Neural progenitor cell (in vitro differentiated cells): ENCODE data around the gene OPHN1. TPM values are rescaled to one million over a fixed set of nuclear protein-coding genes. Genes with fewer than 3 reads are reported as not detected.

Experiments used
- DNase-seq: peaks from one replicate; pipeline ENCODE4 v3.0.0-alpha.2; 2016; ENCODE audit warnings: low spot score
- H2AFZ ChIP-seq: fragments of 200-600 bp; sonication (generic); replicated peaks from 2 replicates; pipeline ENCODE4 v1.6.1; 2016; ENCODE audit warnings: antibody characterized with exemption
- H3F3A ChIP-seq: fragments of 200-600 bp; sonication (generic); 2 replicates; pipeline ENCODE4 v1.6.1; 2016; ENCODE audit warnings: antibody characterized with exemption, low read depth
- H3K27ac ChIP-seq: fragments of 200-600 bp; sonication (generic); 2 replicates; pipeline ENCODE4 v1.5.1; 2016; ENCODE audit warnings: mild to moderate bottlenecking
- H3K27me3 ChIP-seq: fragments of 200-600 bp; sonication (generic); 2 replicates; pipeline ENCODE4 v1.6.1; 2016; ENCODE audit warnings: mild to moderate bottlenecking, moderate library complexity
- H3K36me3 ChIP-seq: fragments of 200-600 bp; sonication (generic); 2 replicates; pipeline ENCODE4 v1.5.1; 2016
- H3K4me1 ChIP-seq: fragments of 200-600 bp; sonication (generic); 2 replicates; pipeline ENCODE4 v1.6.1; 2016; ENCODE audit warnings: mixed run types
- H3K4me2 ChIP-seq: fragments of 200-600 bp; sonication (generic); 2 replicates; pipeline ENCODE4 v1.6.1; 2016
- H3K4me3 ChIP-seq: fragments of 200-600 bp; sonication (generic); 2 replicates; pipeline ENCODE4 v1.5.1; 2016
- H3K79me2 ChIP-seq: fragments of 200-600 bp; sonication (generic); 2 replicates; pipeline ENCODE4 v1.6.1; 2016; ENCODE audit warnings: low read depth
- H3K9ac ChIP-seq: fragments of 200-600 bp; sonication (generic); 2 replicates; pipeline ENCODE4 v1.6.1; 2016
- H3K9me3 ChIP-seq: fragments of 200-600 bp; sonication (generic); 2 replicates; pipeline ENCODE4 v1.5.1; 2016; ENCODE audit warnings: low read depth
- H4K20me1 ChIP-seq: fragments of 200-600 bp; sonication (generic); 2 replicates; pipeline ENCODE4 v1.6.1; 2016; ENCODE audit warnings: low read depth
- H3K27ac Mint-ChIP-seq: 3 replicates; pipeline ENCODE4 v1.8.0; 2021; ENCODE audit warnings: mixed read lengths
- H3K27me3 Mint-ChIP-seq: 2 replicates; pipeline ENCODE4 v1.8.0; 2022; ENCODE audit warnings: low read depth, mild to moderate bottlenecking, inconsistent platforms, moderate library complexity, mixed read lengths; ENCODE audit not compliant: insufficient read depth
- H3K36me3 Mint-ChIP-seq: 3 replicates; pipeline ENCODE4 v1.8.0; 2021; ENCODE audit warnings: mixed read lengths
- H3K4me1 Mint-ChIP-seq: 3 replicates; pipeline ENCODE4 v1.8.0; 2021; ENCODE audit warnings: mixed read lengths
- H3K4me3 Mint-ChIP-seq: 3 replicates; pipeline ENCODE4 v1.8.0; 2021; ENCODE audit warnings: mild to moderate bottlenecking, moderate library complexity, mixed read lengths
- H3K9me3 Mint-ChIP-seq: 3 replicates; pipeline ENCODE4 v1.8.0; 2020; ENCODE audit warnings: mixed read lengths
- CTCF ChIP-seq: fragments of 200-600 bp; sonication (generic); IDR thresholded peaks from 2 replicates; pipeline ENCODE4 v1.5.1; 2017; ENCODE audit warnings: antibody characterized with exemption, mild to moderate bottlenecking
- EZH2 ChIP-seq: fragments of 200-600 bp; sonication (generic); IDR thresholded peaks from 2 replicates; pipeline ENCODE4 v1.6.1; 2017; ENCODE audit warnings: antibody characterized with exemption, mild to moderate bottlenecking, moderate library complexity
- EZH2phosphoT487 ChIP-seq: fragments of 200-600 bp; sonication (generic); IDR thresholded peaks from 2 replicates; pipeline ENCODE4 v1.6.1; 2017; ENCODE audit warnings: antibody characterized with exemption
- total RNA-seq: library from RNA; depleted of rRNA; stranded (reverse); fragments of >200 nt; gene quantifications from 2 replicates; pipeline ENCODE4 v1.2.3, GENCODE V29; 2015; ENCODE audit warnings: low replicate concordance

OPHN1 gene
- total RNA-seq, 1 donor from 2014 or later, result 4.5 TPM

GRCh38 chrX:68461093-68461492 lies 27.8 kb upstream of the OPHN1 start:
- Histone ChIP-seq H3F3A (no peaks in the 10 kb centered on the region), H3K27me3 (no peaks in the 10 kb centered on the region), H3K79me2 (no peaks in the 10 kb centered on the region), H3K4me1 (no peaks in the 10 kb centered on the region), H3K9me3 (no peaks in the 10 kb centered on the region), H3K27ac (no peak overlapping the region), H3K36me3 (no peaks in the 10 kb centered on the region), H4K20me1 (no peaks in the 10 kb centered on the region), H3K4me3 (no peak overlapping the region), H2AFZ (no peak overlapping the region), H3K9ac (no peak overlapping the region), H3K4me2 (no peak overlapping the region)
- Mint-ChIP-seq H3K4me3 (no peak overlapping the region), H3K36me3 (no peaks in the 10 kb centered on the region), H3K9me3 (no peaks in the 10 kb centered on the region), H3K27ac (no peak overlapping the region), H3K27me3 (no peaks in the 10 kb centered on the region), H3K4me1 (no peaks in the 10 kb centered on the region)
- no peak for DNase-seq
- TF ChIP-seq EZH2 (no peak), CTCF (no peak), EZH2phosphoT487 (no peak)

- H3K9me3 Mint-ChIP-seq, result no peaks in the 10 kb centered on the region
Observed at GRCh38 chrX:68455151-68455510, 21.8 kb upstream of the OPHN1 start.

GRCh38 chrX:68454476-68455150 lies 21.3 kb upstream of the OPHN1 start:
- no peaks in the 10 kb centered on the region for H3K36me3 ChIP-seq
- H3F3A ChIP-seq, result no peaks in the 10 kb centered on the region
- DNase-seq, result no peak
- no peak overlapping the region for H3K9ac ChIP-seq
- H3K4me1 ChIP-seq, result no peaks in the 10 kb centered on the region
- Mint-ChIP-seq H3K9me3 (no peaks in the 10 kb centered on the region), H3K36me3 (no peaks in the 10 kb centered on the region), H3K4me3 (no peak overlapping the region), H3K27ac (no peak overlapping the region), H3K4me1 (no peaks in the 10 kb centered on the region), H3K27me3 (peaks cover 3% of the 10 kb centered on the region)
- no peaks in the 10 kb centered on the region for H3K79me2 ChIP-seq
- no peaks in the 10 kb centered on the region for H4K20me1 ChIP-seq
- no peak overlapping the region for H3K4me3 ChIP-seq
- no peaks in the 10 kb centered on the region for H3K9me3 ChIP-seq
- H3K4me2 ChIP-seq, result no peak overlapping the region
- no peak overlapping the region for H3K27ac ChIP-seq
- TF ChIP-seq CTCF, result no peak
- no peak for TF ChIP-seq EZH2phosphoT487
- TF ChIP-seq EZH2, result no peak
- no peaks in the 10 kb centered on the region for H3K27me3 ChIP-seq
- H2AFZ ChIP-seq, result no peak overlapping the region

More at GRCh38 chrX:68455151-68455510, 21.8 kb upstream of the OPHN1 start:
- no peaks in the 10 kb centered on the region for H3K9me3 ChIP-seq
- H3K9ac ChIP-seq, result no peak overlapping the region
- no peaks in the 10 kb centered on the region for H3K79me2 ChIP-seq
- no peaks in the 10 kb centered on the region for H3F3A ChIP-seq
- Mint-ChIP-seq H3K4me1 (no peaks in the 10 kb centered on the region), H3K27me3 (peaks cover 3% of the 10 kb centered on the region), H3K36me3 (no peaks in the 10 kb centered on the region), H3K4me3 (no peak overlapping the region), H3K27ac (no peak overlapping the region)
- H3K4me1 ChIP-seq, result no peaks in the 10 kb centered on the region
- H3K27me3 ChIP-seq, result no peaks in the 10 kb centered on the region
- no peak overlapping the region for H3K27ac ChIP-seq
- TF ChIP-seq EZH2 (no peak), CTCF (no peak), EZH2phosphoT487 (no peak)
- no peak overlapping the region for H3K4me2 ChIP-seq
- no peaks in the 10 kb centered on the region for H4K20me1 ChIP-seq
- no peak for DNase-seq
- no peaks in the 10 kb centered on the region for H3K36me3 ChIP-seq
- H3K4me3 ChIP-seq, result no peak overlapping the region
- H2AFZ ChIP-seq, result no peak overlapping the region
